ENCODE measurements around the gene PCSK5.

PCSK5 gene

DNA sequence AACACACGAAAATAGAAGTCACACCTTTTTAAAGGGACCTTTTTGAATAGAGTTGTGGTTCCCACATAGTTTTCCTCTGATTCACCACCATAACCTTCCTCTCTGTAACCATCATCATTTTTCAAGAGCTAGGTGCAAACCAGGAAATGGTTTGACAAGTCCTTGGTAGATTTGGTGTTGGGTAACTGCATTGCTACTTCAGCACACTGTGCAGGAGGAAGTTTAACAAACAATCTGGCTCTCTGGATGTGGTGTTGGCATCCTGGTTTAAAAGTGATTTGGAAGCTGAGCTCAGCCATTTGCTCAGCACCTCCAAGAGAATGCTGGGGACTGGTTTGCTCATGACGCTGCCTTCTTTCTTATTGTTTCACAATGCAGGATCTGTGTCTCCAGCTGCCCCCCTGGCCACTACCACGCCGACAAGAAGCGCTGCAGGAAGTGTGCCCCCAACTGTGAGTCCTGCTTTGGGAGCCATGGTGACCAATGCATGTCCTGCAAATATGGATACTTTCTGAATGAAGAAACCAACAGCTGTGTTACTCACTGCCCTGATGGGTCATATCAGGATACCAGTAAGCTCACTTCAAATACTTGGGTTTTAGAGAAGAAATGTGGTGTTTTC is 290.7 kb downstream of the PCSK5 start:
- no peaks in the 10 kb centered on the region for H3K27me3 ChIP-seq (ENCODE audit: control insufficient read depth, insufficient read depth, low read length)
- H3K9ac ChIP-seq (ENCODE audit: low read length): no peak overlapping the region
- no peak overlapping the region for H3K4me3 ChIP-seq (ENCODE audit: low read length)
- no peak overlapping the region for H3K27ac ChIP-seq (ENCODE audit: low read depth, low read length)
- H3K4me1 ChIP-seq (ENCODE audit: control insufficient read depth, insufficient read depth, low read length): no peaks in the 10 kb centered on the region
- H3K36me3 ChIP-seq (ENCODE audit: control insufficient read depth, insufficient read depth, low read length): peaks cover 3% of the 10 kb centered on the region

DNA sequence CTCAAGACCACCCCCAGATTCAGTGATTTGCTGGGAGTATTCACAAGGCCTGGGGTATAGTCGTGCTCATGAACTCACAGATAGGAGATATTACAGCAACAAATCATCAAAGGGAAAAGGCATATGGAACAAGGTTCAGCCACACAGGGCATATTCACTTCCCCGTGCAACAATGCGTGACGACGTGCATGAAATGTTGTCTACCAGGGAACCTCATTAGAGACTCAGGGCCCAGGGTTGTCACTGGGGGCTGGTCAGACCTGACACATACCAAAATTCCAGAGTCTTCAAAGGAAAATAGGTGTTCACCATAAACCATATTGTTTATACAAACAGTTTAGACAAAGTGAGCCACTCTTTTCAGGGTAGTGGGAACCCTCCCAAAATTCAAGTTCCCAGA is 291.3 kb downstream of the PCSK5 start:
- Histone ChIP-seq H3K9ac (ENCODE audit: low read length) (no peak overlapping the region), H3K4me3 (ENCODE audit: low read length) (no peak overlapping the region), H3K36me3 (ENCODE audit: control insufficient read depth, insufficient read depth, low read length) (peaks cover 3% of the 10 kb centered on the region), H3K27me3 (ENCODE audit: control insufficient read depth, insufficient read depth, low read length) (no peaks in the 10 kb centered on the region), H3K27ac (ENCODE audit: low read depth, low read length) (no peak overlapping the region), H3K4me1 (ENCODE audit: control insufficient read depth, insufficient read depth, low read length) (no peaks in the 10 kb centered on the region)

DNA sequence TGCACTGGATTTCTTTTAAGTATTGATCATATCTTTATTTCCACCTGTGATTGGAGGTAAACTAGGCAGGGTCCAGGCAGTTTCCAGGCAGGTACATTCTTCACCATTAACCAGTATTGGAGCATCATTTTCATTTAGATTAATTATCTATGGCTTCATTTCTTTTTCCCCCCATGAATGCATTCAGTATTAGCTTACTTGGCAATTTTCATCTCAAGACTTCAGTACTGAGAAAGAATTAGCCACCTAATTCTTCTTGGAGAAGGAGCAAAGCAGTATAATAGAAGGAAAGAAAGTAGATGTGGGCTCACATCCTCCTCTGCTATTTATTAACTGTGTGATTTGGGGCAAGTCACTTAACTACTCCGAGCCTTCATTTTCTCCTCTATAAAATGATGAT is 295.0 kb downstream of the PCSK5 start:
- no peak overlapping the region for H3K4me3 ChIP-seq (ENCODE audit: low read length)
- H3K27ac ChIP-seq (ENCODE audit: low read depth, low read length): no peak overlapping the region
- no peak overlapping the region for H3K9ac ChIP-seq (ENCODE audit: low read length)
- no peaks in the 10 kb centered on the region for H3K36me3 ChIP-seq (ENCODE audit: control insufficient read depth, insufficient read depth, low read length)
- no peaks in the 10 kb centered on the region for H3K27me3 ChIP-seq (ENCODE audit: control insufficient read depth, insufficient read depth, low read length)
- no peaks in the 10 kb centered on the region for H3K4me1 ChIP-seq (ENCODE audit: control insufficient read depth, insufficient read depth, low read length)

DNA sequence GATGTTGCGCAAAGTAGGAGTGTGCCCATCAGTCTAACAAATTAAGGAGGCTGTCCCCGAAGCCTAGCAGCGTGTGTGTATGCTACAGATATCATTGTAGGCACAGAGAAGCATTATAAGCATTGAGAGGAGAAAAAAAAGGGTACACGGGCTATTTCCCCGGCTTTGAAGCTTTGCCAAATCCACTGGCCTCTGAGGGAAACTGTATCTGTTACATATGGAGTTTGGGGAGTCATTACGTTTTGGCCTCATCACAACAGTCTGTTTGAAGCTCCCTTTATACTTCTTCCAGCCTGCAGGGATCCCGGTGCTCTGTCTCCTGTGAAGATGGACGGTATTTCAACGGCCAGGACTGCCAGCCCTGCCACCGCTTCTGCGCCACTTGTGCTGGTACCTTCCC is 297.8 kb downstream of the PCSK5 start:
- no peaks in the 10 kb centered on the region for H3K36me3 ChIP-seq (ENCODE audit: control insufficient read depth, insufficient read depth, low read length)

DNA sequence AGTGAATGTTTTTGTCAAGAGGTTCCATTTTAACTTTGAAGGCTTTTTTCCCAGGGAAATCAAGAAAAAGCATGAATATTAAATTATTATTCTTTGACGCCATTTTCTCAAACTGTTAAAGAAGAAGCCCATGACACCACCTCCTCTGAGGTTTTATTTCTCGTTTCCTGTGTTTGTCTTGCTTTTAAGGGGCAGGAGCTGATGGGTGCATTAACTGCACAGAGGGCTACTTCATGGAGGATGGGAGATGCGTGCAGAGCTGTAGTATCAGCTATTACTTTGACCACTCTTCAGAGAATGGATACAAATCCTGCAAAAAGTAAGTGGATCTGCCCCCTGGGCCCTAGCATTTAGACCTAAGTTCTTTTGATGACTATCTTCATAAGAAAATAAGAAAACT is 298.4 kb downstream of the PCSK5 start:
- no peak overlapping the region for H3K4me3 ChIP-seq (ENCODE audit: low read length)
- H3K27ac ChIP-seq (ENCODE audit: low read depth, low read length): no peak overlapping the region
- H3K9ac ChIP-seq (ENCODE audit: low read length): no peak overlapping the region
- no peaks in the 10 kb centered on the region for H3K27me3 ChIP-seq (ENCODE audit: control insufficient read depth, insufficient read depth, low read length)
- no peaks in the 10 kb centered on the region for H3K4me1 ChIP-seq (ENCODE audit: control insufficient read depth, insufficient read depth, low read length)
- no peaks in the 10 kb centered on the region for H3K36me3 ChIP-seq (ENCODE audit: control insufficient read depth, insufficient read depth, low read length)

More for the DNA sequence above, 297.8 kb downstream of the PCSK5 start:
- H3K4me1 ChIP-seq (ENCODE audit: control insufficient read depth, insufficient read depth, low read length): no peaks in the 10 kb centered on the region
- H3K9ac ChIP-seq (ENCODE audit: low read length): no peak overlapping the region
- no peak overlapping the region for H3K4me3 ChIP-seq (ENCODE audit: low read length)
- no peaks in the 10 kb centered on the region for H3K27me3 ChIP-seq (ENCODE audit: control insufficient read depth, insufficient read depth, low read length)
- H3K27ac ChIP-seq (ENCODE audit: low read depth, low read length): no peak overlapping the region

DNA sequence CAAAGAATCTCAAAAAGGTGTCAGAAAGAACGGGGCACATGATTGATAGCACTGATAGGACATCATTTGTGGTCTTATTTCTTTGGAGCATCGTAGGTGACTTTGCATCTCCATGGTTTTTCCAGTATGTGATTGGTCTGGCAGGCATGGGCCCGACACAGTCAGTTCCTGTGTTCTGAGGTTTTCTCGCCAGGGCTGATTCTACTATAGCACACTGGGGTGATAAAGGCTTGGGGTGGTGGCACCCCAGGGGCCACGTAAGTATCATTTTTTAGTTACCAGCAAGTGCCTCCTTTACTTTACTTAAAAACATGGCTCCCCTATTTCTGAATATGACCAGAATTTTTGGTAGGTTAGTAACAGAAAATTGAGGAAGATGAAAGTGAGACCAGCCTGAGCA is 301.0 kb downstream of the PCSK5 start:
- no peaks in the 10 kb centered on the region for H3K4me1 ChIP-seq (ENCODE audit: control insufficient read depth, insufficient read depth, low read length)
- no peaks in the 10 kb centered on the region for H3K36me3 ChIP-seq (ENCODE audit: control insufficient read depth, insufficient read depth, low read length)
- H3K4me3 ChIP-seq (ENCODE audit: low read length): no peak overlapping the region
- no peak overlapping the region for H3K9ac ChIP-seq (ENCODE audit: low read length)
- H3K27ac ChIP-seq (ENCODE audit: low read depth, low read length): no peak overlapping the region
- no peaks in the 10 kb centered on the region for H3K27me3 ChIP-seq (ENCODE audit: control insufficient read depth, insufficient read depth, low read length)

DNA sequence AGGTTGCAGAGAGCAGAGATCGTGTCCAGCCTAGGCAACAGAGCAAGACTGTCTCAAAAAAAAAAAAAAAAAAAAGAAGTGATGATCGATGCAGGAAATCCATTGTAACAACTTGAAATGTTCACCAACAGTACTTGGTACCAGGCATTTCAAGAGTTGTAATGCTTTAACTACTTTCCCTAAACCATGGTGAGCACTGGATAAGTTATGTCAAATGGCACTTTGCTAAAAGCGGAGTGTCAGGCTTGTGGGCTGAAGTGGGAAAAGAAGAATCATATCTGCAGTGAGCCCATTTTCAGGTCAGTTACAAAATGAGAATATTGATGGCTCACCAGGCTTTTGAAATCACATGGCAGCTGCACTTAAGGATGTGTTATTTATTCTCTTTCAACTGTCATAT is 301.5 kb downstream of the PCSK5 start:
- Histone ChIP-seq H3K4me3 (ENCODE audit: low read length) (no peak overlapping the region), H3K36me3 (ENCODE audit: control insufficient read depth, insufficient read depth, low read length) (no peaks in the 10 kb centered on the region), H3K27me3 (ENCODE audit: control insufficient read depth, insufficient read depth, low read length) (no peaks in the 10 kb centered on the region), H3K27ac (ENCODE audit: low read depth, low read length) (no peak overlapping the region), H3K9ac (ENCODE audit: low read length) (no peak overlapping the region), H3K4me1 (ENCODE audit: control insufficient read depth, insufficient read depth, low read length) (no peaks in the 10 kb centered on the region)

DNA sequence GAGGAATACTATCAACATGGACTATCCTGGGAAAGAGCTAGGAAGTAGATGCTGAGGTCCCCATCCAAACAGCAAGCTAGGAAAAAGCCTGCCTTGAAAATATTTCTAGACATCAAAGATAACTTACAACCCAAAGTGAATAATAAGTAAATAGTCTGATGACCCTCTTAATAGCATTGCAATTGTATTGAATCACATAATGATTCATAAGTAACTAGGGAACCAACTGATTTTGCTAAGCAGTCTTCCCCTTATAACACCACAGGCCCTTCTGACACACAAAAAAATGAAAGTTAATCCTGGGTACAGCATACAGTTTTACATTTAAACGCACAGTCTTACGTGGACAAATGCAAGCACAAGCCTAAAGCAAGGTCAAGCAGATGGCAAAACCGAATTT is 304.4 kb downstream of the PCSK5 start:
- Histone ChIP-seq H3K9ac (ENCODE audit: low read length) (no peak overlapping the region), H3K27ac (ENCODE audit: low read depth, low read length) (no peak overlapping the region), H3K27me3 (ENCODE audit: control insufficient read depth, insufficient read depth, low read length) (no peaks in the 10 kb centered on the region), H3K4me3 (ENCODE audit: low read length) (no peak overlapping the region), H3K4me1 (ENCODE audit: control insufficient read depth, insufficient read depth, low read length) (no peaks in the 10 kb centered on the region), H3K36me3 (ENCODE audit: control insufficient read depth, insufficient read depth, low read length) (no peaks in the 10 kb centered on the region)

DNA sequence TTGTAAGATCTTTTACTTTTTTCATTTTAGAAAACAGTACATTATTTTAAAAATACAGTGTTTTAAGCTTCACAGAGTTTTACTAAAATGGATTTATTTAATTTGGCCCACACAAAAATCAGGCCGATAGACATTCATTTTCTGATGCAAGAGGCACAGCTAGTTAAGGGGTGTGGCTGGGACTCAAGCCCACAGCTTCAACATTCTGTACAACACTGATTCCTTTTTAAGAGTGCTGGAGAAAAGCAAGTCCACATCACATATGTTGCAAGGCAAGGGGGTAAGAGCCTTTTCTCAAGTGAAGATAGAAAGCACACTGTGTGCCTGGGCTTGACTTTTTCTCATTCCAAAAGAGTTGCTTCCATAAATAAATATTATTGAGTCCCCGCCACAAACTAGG is 307.9 kb downstream of the PCSK5 start:
- Histone ChIP-seq H3K9ac (ENCODE audit: low read length) (no peak overlapping the region), H3K27me3 (ENCODE audit: control insufficient read depth, insufficient read depth, low read length) (no peaks in the 10 kb centered on the region), H3K36me3 (ENCODE audit: control insufficient read depth, insufficient read depth, low read length) (no peaks in the 10 kb centered on the region), H3K4me3 (ENCODE audit: low read length) (no peak overlapping the region), H3K4me1 (ENCODE audit: control insufficient read depth, insufficient read depth, low read length) (no peaks in the 10 kb centered on the region), H3K27ac (ENCODE audit: low read depth, low read length) (no peak overlapping the region)

DNA sequence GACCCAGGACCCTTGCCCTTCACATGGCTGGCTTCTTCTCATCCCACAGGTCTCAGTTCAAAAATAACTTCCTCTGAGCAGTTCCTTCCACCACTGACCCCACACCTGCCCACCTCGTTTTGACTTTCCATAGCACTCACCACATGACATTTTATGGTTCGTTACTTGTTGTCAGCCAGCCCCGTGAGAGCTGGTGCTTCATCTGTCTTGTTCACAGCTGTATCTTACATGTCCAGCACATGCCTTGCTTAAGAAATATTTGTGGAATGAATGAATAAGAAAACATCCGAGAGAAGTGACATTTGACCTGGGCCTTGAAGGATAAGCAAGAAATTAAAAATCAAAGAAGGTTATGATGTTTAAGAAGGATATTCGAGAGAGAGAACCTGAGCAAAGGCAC is 309.8 kb downstream of the PCSK5 start:
- Histone ChIP-seq H3K9ac (ENCODE audit: low read length) (no peak overlapping the region), H3K27ac (ENCODE audit: low read depth, low read length) (no peak overlapping the region)

DNA sequence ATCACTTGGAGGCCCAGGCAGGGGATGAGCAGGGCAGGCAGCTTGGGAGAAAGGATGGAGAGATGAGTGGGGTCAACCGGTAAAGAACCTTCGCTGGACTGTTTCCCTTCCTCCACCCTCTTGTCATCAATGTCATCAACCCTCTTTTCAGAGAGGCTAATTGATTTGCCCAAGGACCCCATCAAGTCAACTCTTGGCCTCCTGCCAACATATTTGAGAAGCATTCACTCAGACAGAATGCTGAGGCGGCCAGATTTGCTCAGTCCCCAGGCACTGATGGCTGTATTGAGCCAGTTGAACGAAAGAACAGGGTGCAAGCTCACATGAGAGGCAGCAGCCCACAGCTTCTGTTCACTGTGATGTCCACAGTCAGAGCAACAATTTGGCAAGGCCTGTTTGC is 310.3 kb downstream of the PCSK5 start:
- no peak overlapping the region for H3K9ac ChIP-seq (ENCODE audit: low read length)

More for the DNA sequence above, 309.8 kb downstream of the PCSK5 start:
- Histone ChIP-seq H3K4me1 (ENCODE audit: control insufficient read depth, insufficient read depth, low read length) (no peaks in the 10 kb centered on the region), H3K4me3 (ENCODE audit: low read length) (no peak overlapping the region), H3K36me3 (ENCODE audit: control insufficient read depth, insufficient read depth, low read length) (no peaks in the 10 kb centered on the region), H3K27me3 (ENCODE audit: control insufficient read depth, insufficient read depth, low read length) (no peaks in the 10 kb centered on the region)

DNA sequence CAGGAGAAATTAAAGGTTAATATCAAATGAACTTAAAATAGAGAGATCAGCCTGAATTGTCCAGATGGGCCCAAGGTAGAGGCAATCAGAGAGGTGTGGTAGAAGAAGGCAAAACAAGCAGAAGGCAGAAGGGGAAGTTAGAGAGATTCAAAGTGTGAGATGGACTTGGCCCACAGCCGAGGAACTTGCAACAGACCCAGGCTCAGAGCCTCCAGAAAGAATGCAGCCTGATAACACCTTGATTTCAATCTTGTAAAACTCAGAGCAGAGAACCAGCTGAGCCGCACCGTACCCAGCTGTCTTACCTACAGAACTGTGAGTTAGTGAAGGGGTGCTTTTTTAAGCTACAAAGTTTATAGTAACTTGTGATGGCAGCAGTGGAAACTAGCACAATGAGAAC is 312.9 kb downstream of the PCSK5 start:
- H3K27me3 ChIP-seq (ENCODE audit: control insufficient read depth, insufficient read depth, low read length): no peaks in the 10 kb centered on the region
- no peak overlapping the region for H3K9ac ChIP-seq (ENCODE audit: low read length)
- H3K4me3 ChIP-seq (ENCODE audit: low read length): no peak overlapping the region
- H3K4me1 ChIP-seq (ENCODE audit: control insufficient read depth, insufficient read depth, low read length): no peaks in the 10 kb centered on the region
- no peak overlapping the region for H3K27ac ChIP-seq (ENCODE audit: low read depth, low read length)
- no peaks in the 10 kb centered on the region for H3K36me3 ChIP-seq (ENCODE audit: control insufficient read depth, insufficient read depth, low read length)

More for the DNA sequence above, 310.3 kb downstream of the PCSK5 start:
- H3K4me3 ChIP-seq (ENCODE audit: low read length): no peak overlapping the region
- H3K27me3 ChIP-seq (ENCODE audit: control insufficient read depth, insufficient read depth, low read length): no peaks in the 10 kb centered on the region
- H3K27ac ChIP-seq (ENCODE audit: low read depth, low read length): no peak overlapping the region
- no peaks in the 10 kb centered on the region for H3K4me1 ChIP-seq (ENCODE audit: control insufficient read depth, insufficient read depth, low read length)
- no peaks in the 10 kb centered on the region for H3K36me3 ChIP-seq (ENCODE audit: control insufficient read depth, insufficient read depth, low read length)

DNA sequence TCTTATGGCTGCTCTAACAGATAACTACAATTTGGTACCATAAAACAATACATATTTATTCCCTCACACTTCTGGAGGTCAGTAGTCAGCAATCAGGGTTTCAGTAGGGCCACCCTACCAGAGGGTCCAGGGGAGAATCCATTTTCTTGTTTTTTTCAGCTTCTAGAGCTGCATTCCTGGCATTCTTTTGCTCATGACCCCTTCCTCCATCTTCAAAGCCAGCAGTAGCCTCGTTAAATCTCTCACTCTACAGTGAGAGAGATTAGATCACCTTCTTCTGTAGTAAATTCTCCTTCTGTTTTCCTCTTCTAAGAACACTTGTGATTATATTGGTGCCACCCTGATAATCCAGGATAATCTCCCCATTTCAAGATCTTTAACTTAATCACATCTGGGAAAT is 316.3 kb downstream of the PCSK5 start:
- Histone ChIP-seq H3K9ac (ENCODE audit: low read length) (no peak overlapping the region), H3K27me3 (ENCODE audit: control insufficient read depth, insufficient read depth, low read length) (no peaks in the 10 kb centered on the region), H3K27ac (ENCODE audit: low read depth, low read length) (no peak overlapping the region), H3K4me1 (ENCODE audit: control insufficient read depth, insufficient read depth, low read length) (no peaks in the 10 kb centered on the region), H3K36me3 (ENCODE audit: control insufficient read depth, insufficient read depth, low read length) (no peaks in the 10 kb centered on the region), H3K4me3 (ENCODE audit: low read length) (no peak overlapping the region)

All from rectal smooth muscle tissue (tissue), 1 donor.